ENCODE results near the gene ALKBH5.

The ALKBH5 gene

GRCh38 chr17:18139949-18140348 lies 43.7 kb upstream of the ALKBH5 start:
- peak; percentile 57 for TF ChIP-seq CTCF (IDR thresholded peaks at IDR 0.05; ENCODE audit: low read depth, low read length)
- peak; percentile 30 for DNase-seq
- H3K27ac ChIP-seq, result no peak overlapping the region
- no peak overlapping the region for H3K4me3 ChIP-seq (ENCODE audit: low read depth, low read length)
- H3K36me3 ChIP-seq, result no peaks in the 10 kb centered on the region
- no peaks in the 10 kb centered on the region for H3K9me3 ChIP-seq (ENCODE audit: severe bottlenecking)
- H3K27me3 ChIP-seq (ENCODE audit: insufficient read depth, low read depth, severe bottlenecking), result no peaks in the 10 kb centered on the region

DNA sequence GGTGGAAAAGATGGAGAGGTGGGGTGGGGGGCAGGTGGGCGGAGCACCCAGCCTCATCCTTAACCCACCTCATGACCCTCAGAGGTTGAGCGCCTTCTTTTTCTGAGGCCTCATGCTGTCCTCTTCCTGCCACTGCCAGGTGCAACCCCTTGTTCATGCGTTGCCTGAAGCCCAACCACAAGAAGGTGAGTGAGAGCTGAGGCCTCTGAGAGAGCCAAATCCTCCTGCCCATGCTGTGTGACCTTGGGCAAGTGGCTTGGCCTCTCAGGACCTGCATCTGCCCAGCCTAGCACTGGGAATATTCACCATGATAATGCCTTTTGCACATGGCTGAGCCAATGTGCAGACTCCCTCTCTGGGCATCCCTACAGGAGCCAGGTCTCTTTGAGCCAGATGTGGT lies 43.0 kb upstream of the ALKBH5 start:
- no peak for TF ChIP-seq CTCF (IDR thresholded peaks at IDR 0.05; ENCODE audit: low read depth, low read length)
- H3K9me3 ChIP-seq (ENCODE audit: severe bottlenecking), result no peaks in the 10 kb centered on the region
- H3K36me3 ChIP-seq, result no peaks in the 10 kb centered on the region
- H3K27me3 ChIP-seq (ENCODE audit: insufficient read depth, low read depth, severe bottlenecking), result no peaks in the 10 kb centered on the region
- DNase-seq, result no peak
- no peak overlapping the region for H3K4me3 ChIP-seq (ENCODE audit: low read depth, low read length)
- H3K27ac ChIP-seq, result no peak overlapping the region

- H3K36me3 ChIP-seq, result no peaks in the 10 kb centered on the region
- H3K4me3 ChIP-seq (ENCODE audit: low read depth, low read length), result no peak overlapping the region
- TF ChIP-seq CTCF (IDR thresholded peaks at IDR 0.05; ENCODE audit: low read depth, low read length), result peak; percentile 26; the same call in 1 of the 2 replicates
- no peak overlapping the region for H3K27ac ChIP-seq
- no peak for DNase-seq
- H3K27me3 ChIP-seq (ENCODE audit: insufficient read depth, low read depth, severe bottlenecking), result no peaks in the 10 kb centered on the region
- H3K9me3 ChIP-seq (ENCODE audit: severe bottlenecking), result no peaks in the 10 kb centered on the region
Observed at GRCh38 chr17:18141210-18141803, 42.3 kb upstream of the ALKBH5 start.

GRCh38 chr17:18142417-18142816 lies 41.2 kb upstream of the ALKBH5 start:
- no peak for TF ChIP-seq CTCF (IDR thresholded peaks at IDR 0.05; ENCODE audit: low read depth, low read length)
- H3K36me3 ChIP-seq, result no peaks in the 10 kb centered on the region
- H3K27me3 ChIP-seq (ENCODE audit: insufficient read depth, low read depth, severe bottlenecking), result no peaks in the 10 kb centered on the region
- no peak overlapping the region for H3K4me3 ChIP-seq (ENCODE audit: low read depth, low read length)
- no peak for DNase-seq
- no peak overlapping the region for H3K27ac ChIP-seq
- H3K9me3 ChIP-seq (ENCODE audit: severe bottlenecking), result no peaks in the 10 kb centered on the region

GRCh38 chr17:18143044-18143936 lies 40.3 kb upstream of the ALKBH5 start:
- Histone ChIP-seq H3K27ac (no peak overlapping the region), H3K27me3 (ENCODE audit: insufficient read depth, low read depth, severe bottlenecking) (no peaks in the 10 kb centered on the region), H3K9me3 (ENCODE audit: severe bottlenecking) (no peaks in the 10 kb centered on the region), H3K4me3 (ENCODE audit: low read depth, low read length) (no peak overlapping the region), H3K36me3 (no peaks in the 10 kb centered on the region)
- DNase-seq, result peak; percentile 50
- TF ChIP-seq CTCF (IDR thresholded peaks at IDR 0.05; ENCODE audit: low read depth, low read length), result peak; percentile 92

All from WERI-Rb-1 (cell line).